Suprapubic skin (tissue), 3 donors: Measurements from ENCODE around the gene FILIP1L.

ENCODE experiments used
- CTCF ChIP-seq, 2 donors: fragments of 200-600 bp in 1 of 2; fragments of 450-650 bp in 1 of 2; sonication (generic) in 1 of 2; IDR thresholded peaks; one replicate each; pipeline ENCODE4 v1.5.1; 2016 to 2019; ENCODE audit warnings: antibody characterized with exemption in 2 of 2, mild to moderate bottlenecking in 1 of 2, moderate library complexity in 1 of 2
- POLR2A ChIP-seq, 2 donors: fragments of 450-650 bp; IDR thresholded peaks; one replicate each; pipeline ENCODE4 v1.6.1; 2017; ENCODE audit warnings: antibody characterized with exemption in 2 of 2, mild to moderate bottlenecking in 2 of 2, moderate library complexity in 2 of 2

DNA sequence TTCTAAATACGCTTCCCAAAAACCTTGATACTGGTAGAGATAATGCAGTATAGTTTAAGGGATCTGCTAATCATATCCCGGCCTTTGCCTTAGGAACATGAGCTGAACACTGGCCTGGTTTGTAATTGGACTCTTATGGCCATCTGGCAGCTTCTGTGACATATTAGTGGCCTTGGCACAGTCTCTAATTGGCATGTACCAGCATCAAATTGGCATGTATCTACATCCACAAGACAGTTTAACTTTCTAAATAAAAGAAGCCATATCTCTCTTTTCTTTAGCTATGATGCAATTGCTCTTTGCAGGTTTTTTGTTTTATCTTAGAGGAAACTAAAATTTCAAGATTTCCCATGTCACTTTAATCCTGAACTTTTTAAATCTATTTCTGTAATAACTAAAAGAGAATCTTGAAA, 44.6 kb upstream of the FILIP1L start:
- TF ChIP-seq CTCF (IDR thresholded peaks at IDR 0.05) (no peak), POLR2A (IDR thresholded peaks at IDR 0.05) (no peak)
